ENCODE measurements around the gene ZHX3.

The ZHX3 gene

GRCh38 chr20:41131594-41132387, 185.7 kb downstream of the ZHX3 start:
- TF ChIP-seq CTCF (IDR thresholded peaks at IDR 0.05): no peak
